Measurements from ENCODE around the gene ST6GALNAC3.
"Not testable (repeated sequence)": the region's sequence is repeated elsewhere in the genome, so short reads cannot be mapped to it uniquely, and the experiment has no call there.

ST6GALNAC3 gene

GRCh38 chr1:76074321-76075187 lies at the start of gene ST6GALNAC3:
Gene ST6GALNAC3, plus strand, starts transcription at chr1:76074746.
- DNase-seq, result peak; percentile 78

- DNase-seq, result no peak
These were observed 47.2 kb upstream of the ST6GALNAC3 start for GRCh38 chr1:76027341-76027740.

GRCh38 chr1:76029331-76029730 lies 45.2 kb upstream of the ST6GALNAC3 start:
- no peak for DNase-seq

GRCh38 chr1:76031496-76031895 lies 43.0 kb upstream of the ST6GALNAC3 start:
- DNase-seq, result no peak

GRCh38 chr1:76033800-76034475 lies 40.6 kb upstream of the ST6GALNAC3 start:
- DNase-seq, result no peak

- DNase-seq, result no peak
These were observed 39.5 kb upstream of the ST6GALNAC3 start for GRCh38 chr1:76035053-76035452.

GRCh38 chr1:76037324-76037723 lies 37.2 kb upstream of the ST6GALNAC3 start:
- no peak for DNase-seq

- no peak for DNase-seq
These were observed 36.1 kb upstream of the ST6GALNAC3 start for GRCh38 chr1:76038287-76039004.

GRCh38 chr1:76046149-76046548 lies 28.4 kb upstream of the ST6GALNAC3 start:
- no peak for DNase-seq

GRCh38 chr1:76048219-76048618 lies 26.3 kb upstream of the ST6GALNAC3 start:
- DNase-seq, result no peak

- no peak for DNase-seq
These were observed 25.6 kb upstream of the ST6GALNAC3 start for GRCh38 chr1:76048926-76049325.

GRCh38 chr1:76049498-76049897 lies 25.0 kb upstream of the ST6GALNAC3 start:
- DNase-seq, result no peak

- not testable (repeated sequence) for DNase-seq
These were observed 24.5 kb upstream of the ST6GALNAC3 start for GRCh38 chr1:76050073-76050472.

- DNase-seq, result peak; percentile 23
These were observed 21.5 kb upstream of the ST6GALNAC3 start for GRCh38 chr1:76053021-76053420.

- no peak for DNase-seq
These were observed 20.2 kb upstream of the ST6GALNAC3 start for GRCh38 chr1:76054359-76054758.

- DNase-seq, result no peak
These were observed 18.6 kb upstream of the ST6GALNAC3 start for GRCh38 chr1:76055987-76056386.

- DNase-seq, result no peak
These were observed 15.1 kb upstream of the ST6GALNAC3 start for GRCh38 chr1:76059451-76059850.

GRCh38 chr1:76065270-76065669 lies 9.3 kb upstream of the ST6GALNAC3 start:
- DNase-seq, result no peak

- DNase-seq, result no peak
These were observed 8.2 kb upstream of the ST6GALNAC3 start for GRCh38 chr1:76066394-76066793.

- no peak for DNase-seq
These were observed 6.0 kb upstream of the ST6GALNAC3 start for GRCh38 chr1:76068542-76068941.

- no peak for DNase-seq
These were observed 5.5 kb upstream of the ST6GALNAC3 start for GRCh38 chr1:76068953-76069561.

GRCh38 chr1:76070538-76070937 lies 4.0 kb upstream of the ST6GALNAC3 start:
- no peak for DNase-seq

- DNase-seq, result no peak
These were observed 1.1 kb upstream of the ST6GALNAC3 start for GRCh38 chr1:76073481-76073880.
